CD4-positive, alpha-beta T cell treated with Interleukin-4 for 4 hours (primary cell): ENCODE measurements around the gene NOL9.
"Not testable (repeated sequence)": the region's sequence is repeated elsewhere in the genome, so short reads cannot be mapped to it uniquely, and the experiment has no call there.

ENCODE experiments used
- DNase-seq: peaks from one replicate; pipeline ENCODE4 v3.0.0-alpha.2; 2020

NOL9 gene

DNA sequence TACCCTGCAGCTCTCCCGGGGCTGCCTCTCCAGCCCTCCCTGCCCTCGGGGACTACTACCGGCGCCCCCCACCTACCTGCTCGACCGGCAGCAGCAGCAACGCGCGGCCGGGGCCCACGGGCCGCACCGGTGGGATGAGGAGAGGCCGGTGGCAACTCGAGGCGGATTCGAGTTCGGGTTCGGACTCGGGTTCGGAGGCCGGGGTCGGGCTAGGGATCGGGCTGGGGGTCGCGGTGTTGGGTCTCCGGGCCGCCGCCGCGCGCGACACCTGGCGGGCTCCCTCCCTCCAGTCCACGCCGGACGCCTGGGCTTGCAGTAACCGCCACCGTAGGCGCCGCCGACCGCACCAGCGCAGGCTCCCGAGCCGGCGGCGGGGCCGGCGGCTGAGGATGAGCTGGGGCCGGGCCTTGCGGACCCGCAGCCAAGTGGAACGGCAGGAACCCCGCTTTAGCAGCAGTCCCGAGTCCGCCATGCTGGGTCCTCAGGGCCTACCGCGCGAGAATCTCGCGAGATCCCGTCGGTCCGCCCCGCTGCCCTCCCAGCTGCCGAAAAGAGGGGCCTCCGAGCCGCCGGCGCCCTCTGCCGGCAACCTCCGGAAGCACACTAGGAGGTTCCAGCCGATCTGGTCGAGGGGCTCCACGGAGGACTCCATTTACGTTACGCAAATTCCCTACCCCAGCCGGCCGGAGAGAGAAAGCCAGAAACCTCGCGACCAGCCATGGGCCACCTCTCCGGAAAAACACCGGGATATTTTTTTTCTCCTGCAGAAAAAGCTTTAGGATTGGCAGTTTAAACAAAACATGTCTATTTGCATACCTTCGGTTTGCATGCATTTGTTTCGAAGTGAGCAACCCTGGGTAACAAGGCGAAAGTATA is at the start of gene NOL9:
Gene NOL9, minus strand, starts transcription at position 483 of the 876 bp plus-strand sequence. Its CDS starts 11 bp downstream, at position 472.
- peak; percentile 94 for DNase-seq

GRCh38 chr1:6603238-6603914 is 49.1 kb upstream of the NOL9 start:
- DNase-seq, result peak; percentile 58

GRCh38 chr1:6602669-6603237 is 48.4 kb upstream of the NOL9 start, which contains the start of gene KLHL21:
Gene KLHL21, minus strand, starts transcription at chr1:6602869. Its CDS starts 52 bp downstream, at chr1:6602817.
- DNase-seq, result peak; percentile 91

GRCh38 chr1:6601923-6602668 is 47.8 kb upstream of the NOL9 start:
- no peak for DNase-seq

DNA sequence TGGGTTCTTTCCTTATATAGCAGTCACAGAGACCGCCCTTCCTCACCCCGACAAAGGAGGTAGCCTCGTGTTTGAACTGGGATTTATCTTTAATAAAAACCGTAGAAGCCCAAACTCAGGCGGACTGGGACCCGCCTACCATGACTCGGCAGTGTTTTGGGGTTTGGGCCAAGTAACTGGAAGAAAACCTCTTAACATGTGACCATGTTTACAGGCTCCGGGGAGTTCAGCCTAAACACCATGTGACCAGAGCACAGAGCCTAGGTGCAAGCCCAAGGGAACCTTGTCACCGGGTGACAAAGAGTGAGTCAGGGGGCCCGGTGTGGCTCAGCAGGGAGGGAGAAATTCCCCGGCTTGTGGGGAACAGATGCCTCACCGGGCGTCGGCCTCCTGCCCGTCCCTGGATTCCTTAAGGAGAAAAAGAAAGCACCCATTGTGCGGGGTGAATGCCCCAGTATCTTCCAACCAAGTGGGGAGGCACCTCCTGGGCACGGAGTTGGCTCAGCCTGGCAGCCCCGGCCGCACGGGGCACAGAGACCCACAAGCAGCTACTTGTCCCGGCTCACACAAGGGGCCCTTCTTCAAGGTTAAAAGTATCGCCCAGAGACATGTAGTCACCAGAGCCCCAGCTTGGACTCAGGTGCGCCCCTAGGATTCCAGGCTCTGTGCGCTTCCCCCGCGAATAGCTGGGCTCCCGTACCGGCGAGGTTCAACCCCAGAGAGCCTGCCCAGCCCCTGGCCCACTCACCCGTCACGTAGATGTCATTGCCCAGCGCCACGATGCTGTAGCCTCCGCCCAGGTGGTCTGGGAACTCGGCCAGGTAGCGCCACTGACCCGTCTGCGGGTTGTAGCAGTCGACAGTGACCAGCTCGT is 47.0 kb upstream of the NOL9 start:
- peak; percentile 93 for DNase-seq

DNA sequence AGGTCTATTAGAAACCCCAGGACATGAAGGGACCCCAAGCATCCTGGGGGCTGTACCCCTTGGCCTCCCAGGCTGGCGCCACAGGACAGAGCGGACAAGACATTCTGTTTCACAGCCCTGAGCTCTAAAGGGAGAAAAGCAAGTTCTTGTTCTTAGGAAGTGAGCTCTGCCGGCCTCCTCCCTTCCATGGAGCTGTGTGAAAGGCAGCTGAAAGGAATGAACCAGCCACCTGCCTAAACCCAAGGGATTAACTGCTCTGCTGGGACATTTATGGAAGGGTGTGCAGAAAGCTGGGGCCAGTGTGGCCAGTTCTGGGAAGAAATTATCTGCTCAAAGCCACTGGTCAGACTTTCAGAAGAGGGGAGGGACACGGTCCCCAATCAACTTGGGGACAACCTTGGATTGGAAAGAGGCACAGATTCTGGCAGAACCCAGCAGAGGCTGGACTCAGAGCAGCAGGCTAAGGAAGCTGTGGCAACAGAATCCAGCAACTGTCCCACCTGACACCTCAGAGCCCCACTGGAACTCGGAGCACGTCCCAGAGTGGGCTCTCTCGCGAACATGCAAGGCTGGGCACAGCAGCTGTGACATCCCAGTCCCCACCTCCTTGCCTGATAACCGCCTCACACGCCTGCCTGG is 46.2 kb upstream of the NOL9 start:
- DNase-seq, result no peak

- not testable (repeated sequence) for DNase-seq
Observed at GRCh38 chr1:6599991-6600390, 45.7 kb upstream of the NOL9 start.

DNA sequence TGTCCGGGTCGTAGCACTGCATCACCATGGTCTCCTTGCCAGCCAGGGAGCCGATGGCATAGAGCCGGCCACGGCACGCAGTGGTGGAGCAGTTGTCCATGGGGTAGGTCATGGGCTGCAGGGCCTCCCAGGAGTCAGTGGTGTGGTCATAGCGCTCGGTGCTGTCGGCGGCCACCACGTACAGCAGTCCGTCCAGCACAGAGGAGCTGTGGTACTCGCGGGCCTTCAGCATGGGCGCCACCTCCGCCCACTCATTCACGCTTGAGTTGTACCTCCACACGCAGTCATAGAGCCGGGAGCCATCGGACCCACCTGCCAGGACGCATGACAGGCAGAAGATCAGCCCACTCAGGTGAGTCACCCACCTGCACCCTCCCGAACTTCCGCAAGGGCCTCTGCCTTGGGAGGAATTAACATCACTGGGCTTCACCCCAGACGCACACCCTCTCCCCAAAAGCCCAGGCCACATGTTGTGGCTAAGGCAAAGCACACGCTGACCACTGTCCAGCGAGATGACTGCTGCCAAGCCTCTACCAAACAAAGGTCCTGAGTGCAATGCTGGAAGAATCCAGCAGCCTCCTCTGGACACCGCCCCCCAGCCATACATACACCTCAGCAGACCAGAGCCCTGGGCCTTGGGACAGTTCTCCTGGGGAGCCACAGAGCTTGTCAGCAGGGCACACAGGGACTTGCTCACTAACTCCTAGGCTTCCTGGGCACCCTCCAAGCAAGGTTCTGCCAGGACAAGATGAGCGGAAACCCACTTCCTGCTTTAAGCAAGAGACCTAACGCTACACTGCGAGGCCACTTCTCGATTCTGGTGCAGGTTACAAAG is 45.0 kb upstream of the NOL9 start:
- DNase-seq, result peak; percentile 63

- no peak for DNase-seq
Observed at GRCh38 chr1:6597777-6598131, 43.4 kb upstream of the NOL9 start.

- no peak for DNase-seq
Observed at GRCh38 chr1:6596886-6597776, 42.8 kb upstream of the NOL9 start.

DNA sequence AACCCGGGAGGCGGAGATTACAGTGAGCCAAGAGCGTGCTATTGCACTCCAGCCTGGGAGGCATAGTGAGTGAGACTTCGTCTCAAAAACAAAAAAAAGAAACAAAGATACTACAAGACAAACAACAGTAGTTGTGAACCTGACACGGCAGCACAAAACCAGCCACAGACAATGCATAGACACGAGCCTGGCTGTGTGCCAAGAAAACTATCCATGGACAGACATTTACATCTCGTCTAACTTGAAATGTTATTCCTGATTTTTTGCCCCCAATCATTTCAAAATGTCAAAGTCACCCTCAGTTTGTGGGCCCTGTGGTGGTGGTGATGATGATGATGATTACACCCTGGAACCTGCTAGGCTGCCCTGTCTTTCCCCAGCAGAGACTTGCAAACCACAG is 42.0 kb upstream of the NOL9 start:
- DNase-seq, result no peak

GRCh38 chr1:6594977-6595740 is 40.8 kb upstream of the NOL9 start:
- DNase-seq, result no peak

DNA sequence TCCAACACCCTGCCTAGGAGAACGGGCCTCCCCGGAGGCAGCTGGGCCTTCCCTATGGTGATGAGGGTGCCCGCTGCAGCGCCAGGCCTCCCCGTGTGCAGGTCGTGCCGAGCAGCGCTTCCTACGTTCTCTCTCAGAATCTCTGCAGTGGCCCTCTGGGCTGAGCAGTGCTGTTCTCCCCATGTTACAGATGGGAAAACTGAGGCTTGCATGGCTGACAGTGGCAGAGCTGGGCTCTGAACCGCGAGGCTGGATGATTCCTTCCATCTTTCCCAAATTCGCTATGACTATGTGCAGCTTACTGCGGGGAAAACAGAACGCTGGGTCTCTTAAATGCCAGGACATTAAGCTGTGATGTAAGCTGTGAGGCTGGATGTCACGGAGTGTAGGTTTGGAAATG is 39.5 kb upstream of the NOL9 start:
- DNase-seq, result no peak

DNA sequence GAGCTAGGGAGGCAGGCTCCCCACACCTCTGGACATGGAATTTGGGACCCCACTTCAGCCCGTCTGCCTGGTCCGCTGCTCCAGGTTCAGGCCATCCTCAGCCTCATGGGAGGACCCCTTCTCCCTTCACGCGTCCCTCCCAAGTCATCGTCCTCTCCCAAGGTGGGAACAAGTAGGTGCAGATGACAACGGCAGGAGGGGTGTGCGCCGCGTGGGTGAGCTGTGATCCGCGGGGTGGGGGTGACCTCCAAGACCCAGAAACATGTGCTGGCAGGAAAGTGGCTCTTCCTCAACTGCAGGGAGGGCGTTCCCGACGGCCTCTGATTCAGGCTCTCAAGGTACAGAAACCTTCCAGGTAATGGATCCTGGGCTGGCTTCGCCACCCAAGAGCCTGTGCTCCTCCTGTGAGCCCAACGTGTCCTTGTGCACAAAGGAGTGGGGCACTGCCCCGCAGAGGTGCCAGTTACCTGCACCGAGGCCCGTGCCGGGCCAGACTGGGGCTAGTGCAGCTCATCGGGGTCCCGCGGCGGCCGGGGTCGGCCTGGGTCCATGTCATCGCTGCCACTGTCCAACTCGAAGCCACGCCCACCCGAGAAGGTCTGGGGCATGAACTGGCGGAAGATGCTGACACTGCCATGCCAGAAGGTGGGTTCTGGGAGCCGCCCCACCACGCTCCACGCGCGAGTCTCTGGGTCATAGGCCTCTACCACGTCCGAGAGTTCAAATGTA is 38.7 kb upstream of the NOL9 start:
- DNase-seq, result no peak

- no peak for DNase-seq
Observed at GRCh38 chr1:6592441-6592840, 38.1 kb upstream of the NOL9 start.

DNA sequence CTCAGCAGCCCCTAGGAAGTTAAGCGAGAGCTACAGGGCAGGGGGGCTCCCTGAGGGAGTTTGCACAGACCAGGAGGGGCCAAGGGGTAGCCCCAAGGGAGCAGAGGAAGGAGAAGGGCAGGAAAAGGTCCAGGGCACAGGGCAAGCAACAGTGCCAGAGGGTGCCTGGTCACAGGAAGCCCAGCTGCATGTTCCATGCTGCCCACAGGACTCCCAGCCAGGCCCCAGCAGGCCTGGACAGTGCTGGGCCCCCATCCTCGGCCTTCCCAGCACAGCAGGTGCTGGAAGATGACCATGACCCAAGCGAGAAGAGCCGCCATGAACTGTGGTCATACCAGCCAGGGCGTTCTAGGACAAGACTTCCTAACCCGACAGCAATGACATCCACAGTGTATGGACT is 37.3 kb upstream of the NOL9 start:
- no peak for DNase-seq

DNA sequence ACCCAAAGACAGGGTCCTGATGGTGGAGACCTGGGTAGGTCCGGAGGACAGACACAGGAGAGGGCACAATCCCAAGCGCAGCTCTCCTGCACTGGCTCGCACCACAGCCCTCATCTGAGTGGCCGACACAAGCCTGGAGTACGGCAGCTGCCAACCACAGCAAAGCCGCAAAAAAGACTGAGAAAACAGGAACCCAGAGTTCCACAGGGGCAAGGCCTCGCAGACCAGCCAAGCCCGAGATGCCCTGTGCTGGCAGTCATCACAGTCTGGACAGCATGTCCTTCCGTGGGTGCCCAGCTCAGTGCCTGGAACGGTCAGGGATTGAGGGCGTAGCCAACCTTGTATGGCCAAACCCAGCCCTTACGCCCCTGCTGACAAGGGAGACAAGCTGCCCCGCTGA is 36.9 kb upstream of the NOL9 start:
- no peak for DNase-seq

DNA sequence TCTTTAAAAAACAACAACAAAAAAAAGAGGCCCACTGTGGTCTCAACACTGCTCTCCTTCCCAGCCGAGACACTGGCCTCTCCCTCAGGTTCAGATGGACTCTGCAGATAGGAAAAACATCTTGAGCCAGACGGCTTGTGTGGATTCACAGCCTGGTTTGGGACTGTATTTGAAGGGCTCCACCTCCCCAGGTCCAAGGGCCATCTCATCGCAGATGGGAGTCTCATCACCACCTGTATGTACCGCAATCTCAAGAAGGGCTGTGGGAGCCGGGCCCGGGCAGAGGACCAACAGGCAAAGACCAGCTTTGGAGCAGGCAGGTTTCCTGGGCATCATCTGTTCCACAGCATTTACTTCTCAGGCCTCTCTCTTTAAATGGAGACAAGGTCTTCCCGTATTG is 35.7 kb upstream of the NOL9 start:
- DNase-seq, result no peak
